HepG2 (cell line): Measurements from ENCODE around the gene HYAL1. TPM values are rescaled to one million over a fixed set of nuclear protein-coding genes. Genes with fewer than 3 reads are reported as not detected.
A peak's percentile ranks its signal among the peaks of the same experiment; 100 is the strongest.

Experiments
- BHLHE40 ChIP-seq: IDR thresholded peaks from 2 replicates; pipeline ENCODE4 v1.6.1; 2011; ENCODE audit warnings: low read length, improper control_type of control experiment
- CTCF ChIP-seq: sonication (generic); formaldehyde crosslinking; IDR thresholded peaks from 2 replicates; pipeline ENCODE4 v1.5.0; 2020; ENCODE audit warnings: mild to moderate bottlenecking, missing genetic modification reagents, moderate library complexity
- ELF1 ChIP-seq: sonication (generic); formaldehyde crosslinking; IDR thresholded peaks from 2 replicates; pipeline ENCODE4 v1.4.0; 2020; ENCODE audit warnings: missing genetic modification reagents
- FOXA3 ChIP-seq: IDR thresholded peaks from 2 replicates; pipeline ENCODE4 v1.6.1; 2016; ENCODE audit warnings: missing genetic modification reagents, missing compliant biosample characterization
- HNRNPLL ChIP-seq: fragments of 200-400 bp; formaldehyde crosslinking; IDR thresholded peaks from 2 replicates; pipeline ENCODE4 v1.6.1; 2017; ENCODE audit warnings: mild to moderate bottlenecking, low read depth, low read length; ENCODE audit not compliant: poor library complexity, severe bottlenecking
- HOXA3 ChIP-seq: sonication (generic); formaldehyde crosslinking; IDR thresholded peaks from 2 replicates; pipeline ENCODE4 v1.5.0; 2020; ENCODE audit warnings: missing genetic modification reagents
- KMT2B ChIP-seq: IDR thresholded peaks from 2 replicates; pipeline ENCODE4 v1.6.1; 2016; ENCODE audit warnings: missing genetic modification reagents, missing compliant biosample characterization
- LCORL ChIP-seq, 2 experiments: fragments of 450-650 bp in 1 of 2; sonication (generic) in 1 of 2; formaldehyde crosslinking in 1 of 2; IDR thresholded peaks; 2 replicates each; pipeline versions ENCODE4 v1.5.0 to v1.6.1; 2017 to 2020; ENCODE audit warnings: antibody characterized with exemption in 1 of 2, missing genetic modification reagents in 1 of 2
- NR2F2 ChIP-seq: IDR thresholded peaks from 2 replicates; pipeline ENCODE4 v1.6.1; 2012; ENCODE audit warnings: low read depth, inconsistent platforms, borderline replicate concordance
- RCOR2 ChIP-seq: IDR thresholded peaks from 2 replicates; pipeline ENCODE4 v1.6.1; 2016; ENCODE audit warnings: missing biosample characterization, missing genetic modification reagents
- REPIN1 ChIP-seq: sonication (generic); formaldehyde crosslinking; IDR thresholded peaks from 2 replicates; pipeline ENCODE4 v1.8.0; 2022; ENCODE audit warnings: missing genetic modification reagents, low read depth, mild to moderate bottlenecking, borderline replicate concordance
- SOX5 ChIP-seq: IDR thresholded peaks from 2 replicates; pipeline ENCODE4 v1.6.1; 2016; ENCODE audit warnings: borderline replicate concordance
- YEATS4 ChIP-seq: sonication (generic); formaldehyde crosslinking; IDR thresholded peaks from 2 replicates; pipeline ENCODE4 v1.4.0; 2020; ENCODE audit warnings: missing genetic modification reagents, borderline replicate concordance
- ZFX ChIP-seq: sonication (generic); formaldehyde crosslinking; IDR thresholded peaks from 2 replicates; pipeline ENCODE4 v1.4.0; 2020; ENCODE audit warnings: mild to moderate bottlenecking, low read depth, missing genetic modification reagents, moderate library complexity
- ZNF205 ChIP-seq: IDR thresholded peaks from 2 replicates; pipeline ENCODE4 v1.6.1; 2018; ENCODE audit warnings: missing biosample characterization, missing genetic modification reagents
- ZNF235 ChIP-seq: sonication (generic); formaldehyde crosslinking; IDR thresholded peaks from 2 replicates; pipeline ENCODE4 v1.8.1; 2023; ENCODE audit warnings: mild to moderate bottlenecking, missing genetic modification reagents, borderline replicate concordance
- ZNF674 ChIP-seq: sonication (generic); formaldehyde crosslinking; IDR thresholded peaks from 2 replicates; pipeline ENCODE4 v1.5.0; 2020; ENCODE audit warnings: low read depth, mild to moderate bottlenecking, missing genetic modification reagents
- ZNF75D ChIP-seq: sonication (generic); formaldehyde crosslinking; IDR thresholded peaks from 2 replicates; pipeline ENCODE4 v1.8.1; 2023; ENCODE audit warnings: missing genetic modification reagents, mild to moderate bottlenecking, borderline replicate concordance
- ZNF781 ChIP-seq: sonication (generic); formaldehyde crosslinking; IDR thresholded peaks from 2 replicates; pipeline ENCODE4 v1.5.1; 2020; ENCODE audit warnings: borderline replicate concordance, mild to moderate bottlenecking, missing genetic modification reagents; ENCODE audit errors: not compliant biosample characterization
- polyA plus RNA-seq, 8 experiments: library from polyadenylated mRNA; depleted of rRNA in 3 of 8; stranded (reverse) in 7 of 8; unstranded in 1 of 8; fragments of >200 nt; fragmentation: Illumina TruSeq in 4 of 8; extraction: Trizol in 4 of 8; gene quantifications; 2 replicates each; pipeline versions ENCODE4 v1.2.1 to v1.2.3, GENCODE V29; 2011 to 2016; ENCODE audit warnings: low read depth in 4 of 8, missing spikeins in 1 of 8, mixed read lengths in 1 of 8; ENCODE audit not compliant: insufficient read depth in 1 of 8
- total RNA-seq, 5 experiments: library from RNA; depleted of rRNA; stranded (reverse); fragments of >200 nt; fragmentation: Illumina TruSeq; extraction: Trizol; gene quantifications; 2 replicates each; pipeline ENCODE4 v1.2.3, GENCODE V29; 2016; ENCODE audit warnings: low read depth in 1 of 5
- TF ChIP-seq, protein P1 (sequence below): sonication (generic); formaldehyde crosslinking; IDR thresholded peaks from 2 replicates; pipeline ENCODE4; 2020; ENCODE audit warnings: missing genetic modification reagents, mild to moderate bottlenecking, borderline replicate concordance
- TF ChIP-seq, protein P2 (sequence below): sonication (generic); formaldehyde crosslinking; IDR thresholded peaks from 2 replicates; pipeline ENCODE4 v1.9.0; 2022; ENCODE audit warnings: missing genetic modification reagents, mild to moderate bottlenecking, borderline replicate concordance

The HYAL1 gene
- total and polyA plus RNA-seq, 2 of the 13 experiments (the other 11 are each of a cell fraction or from before 2014, with no cell fraction given): 76.5 to 193 TPM

DNA sequence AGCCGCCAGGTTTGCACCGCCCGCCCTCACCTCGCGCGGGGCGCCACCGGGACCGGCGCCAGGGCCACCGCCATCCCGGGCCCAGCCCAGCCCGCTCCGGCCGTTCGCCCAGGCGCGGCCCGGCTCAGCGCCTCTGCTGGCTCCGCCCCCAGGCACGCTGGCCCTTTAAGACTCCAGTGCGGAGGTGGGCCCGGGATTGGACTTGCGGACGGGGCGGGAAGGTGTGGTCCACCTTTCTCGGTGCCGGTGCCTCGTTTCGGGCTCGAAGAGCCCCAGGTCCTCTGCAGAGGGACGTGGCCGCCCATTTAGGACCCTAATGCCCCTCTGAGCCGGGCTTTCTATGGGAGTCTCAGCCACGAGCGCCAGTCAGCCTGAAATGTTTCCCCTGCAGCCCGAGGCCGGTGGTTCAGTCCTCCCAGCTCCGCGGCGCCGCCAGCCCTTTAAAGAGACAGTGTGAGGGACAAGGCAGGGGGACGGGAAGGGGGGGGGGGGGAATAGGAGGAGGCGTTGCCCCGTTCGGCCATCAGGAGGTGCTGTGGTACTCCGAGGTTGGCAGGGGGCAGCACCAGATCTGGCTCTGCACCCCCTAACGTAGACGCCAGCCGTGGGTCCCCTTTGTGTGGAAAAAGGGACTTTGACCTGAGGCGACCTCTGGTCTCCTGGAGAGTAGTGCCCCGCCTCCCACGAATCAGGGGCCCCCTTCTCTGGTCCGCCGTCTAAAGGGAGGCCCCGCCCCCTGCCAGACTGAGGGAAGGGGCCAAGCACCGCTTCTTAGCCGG lies 18.2 kb upstream of the HYAL1 start (continued):
- TF ChIP-seq ZNF674 (CRISPR knock-in tag): no peak
- TF ChIP-seq ELF1 (CRISPR knock-in tag): no peak; the same call in 1 of the 2 replicates
- TF ChIP-seq ZNF205: no peak
- no peak for TF ChIP-seq LCORL (IDR thresholded peaks at IDR 0.05)
- peak; percentile 80; the same call in 1 of the 2 replicates for TF ChIP-seq LCORL (CRISPR knock-in tag; IDR thresholded peaks at IDR 0.05)
- TF ChIP-seq CTCF (CRISPR knock-in tag): peak; percentile 81
- TF ChIP-seq HOXA3: peak; percentile 52
- TF ChIP-seq, protein P1, sequence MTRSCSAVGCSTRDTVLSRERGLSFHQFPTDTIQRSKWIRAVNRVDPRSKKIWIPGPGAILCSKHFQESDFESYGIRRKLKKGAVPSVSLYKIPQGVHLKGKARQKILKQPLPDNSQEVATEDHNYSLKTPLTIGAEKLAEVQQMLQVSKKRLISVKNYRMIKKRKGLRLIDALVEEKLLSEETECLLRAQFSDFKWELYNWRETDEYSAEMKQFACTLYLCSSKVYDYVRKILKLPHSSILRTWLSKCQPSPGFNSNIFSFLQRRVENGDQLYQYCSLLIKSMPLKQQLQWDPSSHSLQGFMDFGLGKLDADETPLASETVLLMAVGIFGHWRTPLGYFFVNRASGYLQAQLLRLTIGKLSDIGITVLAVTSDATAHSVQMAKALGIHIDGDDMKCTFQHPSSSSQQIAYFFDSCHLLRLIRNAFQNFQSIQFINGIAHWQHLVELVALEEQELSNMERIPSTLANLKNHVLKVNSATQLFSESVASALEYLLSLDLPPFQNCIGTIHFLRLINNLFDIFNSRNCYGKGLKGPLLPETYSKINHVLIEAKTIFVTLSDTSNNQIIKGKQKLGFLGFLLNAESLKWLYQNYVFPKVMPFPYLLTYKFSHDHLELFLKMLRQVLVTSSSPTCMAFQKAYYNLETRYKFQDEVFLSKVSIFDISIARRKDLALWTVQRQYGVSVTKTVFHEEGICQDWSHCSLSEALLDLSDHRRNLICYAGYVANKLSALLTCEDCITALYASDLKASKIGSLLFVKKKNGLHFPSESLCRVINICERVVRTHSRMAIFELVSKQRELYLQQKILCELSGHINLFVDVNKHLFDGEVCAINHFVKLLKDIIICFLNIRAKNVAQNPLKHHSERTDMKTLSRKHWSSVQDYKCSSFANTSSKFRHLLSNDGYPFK (CRISPR knock-in tag): peak; percentile 46; the same call in 1 of the 2 replicates
- no peak for TF ChIP-seq SOX5
- TF ChIP-seq REPIN1: peak; percentile 48; the same call in 1 of the 2 replicates
- TF ChIP-seq ZNF75D (CRISPR knock-in tag): no peak
- TF ChIP-seq ZNF781 (CRISPR knock-in tag): peak; percentile 67
- TF ChIP-seq YEATS4 (CRISPR knock-in tag): peak; percentile 60; the same call in 1 of the 2 replicates
- peak; percentile 95 for TF ChIP-seq BHLHE40
- peak; percentile 14 for TF ChIP-seq HNRNPLL
- TF ChIP-seq, protein P2, sequence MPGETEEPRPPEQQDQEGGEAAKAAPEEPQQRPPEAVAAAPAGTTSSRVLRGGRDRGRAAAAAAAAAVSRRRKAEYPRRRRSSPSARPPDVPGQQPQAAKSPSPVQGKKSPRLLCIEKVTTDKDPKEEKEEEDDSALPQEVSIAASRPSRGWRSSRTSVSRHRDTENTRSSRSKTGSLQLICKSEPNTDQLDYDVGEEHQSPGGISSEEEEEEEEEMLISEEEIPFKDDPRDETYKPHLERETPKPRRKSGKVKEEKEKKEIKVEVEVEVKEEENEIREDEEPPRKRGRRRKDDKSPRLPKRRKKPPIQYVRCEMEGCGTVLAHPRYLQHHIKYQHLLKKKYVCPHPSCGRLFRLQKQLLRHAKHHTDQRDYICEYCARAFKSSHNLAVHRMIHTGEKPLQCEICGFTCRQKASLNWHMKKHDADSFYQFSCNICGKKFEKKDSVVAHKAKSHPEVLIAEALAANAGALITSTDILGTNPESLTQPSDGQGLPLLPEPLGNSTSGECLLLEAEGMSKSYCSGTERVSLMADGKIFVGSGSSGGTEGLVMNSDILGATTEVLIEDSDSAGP: peak; percentile 99
- no peak for TF ChIP-seq ZNF235
- no peak for TF ChIP-seq RCOR2 (CRISPR knock-in tag)
- TF ChIP-seq FOXA3 (CRISPR knock-in tag): no peak
- peak; percentile 51; the same call in 1 of the 2 replicates for TF ChIP-seq NR2F2
- peak; percentile 50; the same call in 1 of the 2 replicates for TF ChIP-seq KMT2B (CRISPR knock-in tag)
- TF ChIP-seq ZFX (CRISPR knock-in tag): peak; percentile 74
